ENCODE results near the gene GPR108.
"Not testable (repeated sequence)": the region's sequence is repeated elsewhere in the genome, so short reads cannot be mapped to it uniquely, and the experiment has no call there.

GPR108 gene

GRCh38 chr19:6737284-6737872 is at the start of gene GPR108:
GPR108 (minus strand) TSS chr19:6737580; CDS start chr19:6737576, 4 bp downstream.
- peak; percentile 35 for DNase-seq

GRCh38 chr19:6779206-6779605 is 41.8 kb upstream of the GPR108 start:
- no peak for DNase-seq

- DNase-seq: no peak
Observed at GRCh38 chr19:6778386-6778785, 41.0 kb upstream of the GPR108 start.

- DNase-seq: no peak
Observed at GRCh38 chr19:6777434-6777833, 40.1 kb upstream of the GPR108 start.

- DNase-seq: no peak
Observed at GRCh38 chr19:6776999-6777398, 39.6 kb upstream of the GPR108 start.

- not testable (repeated sequence) for DNase-seq
Observed at GRCh38 chr19:6776045-6776444, 38.7 kb upstream of the GPR108 start.

GRCh38 chr19:6774821-6775707 is 37.7 kb upstream of the GPR108 start:
- no peak for DNase-seq

GRCh38 chr19:6773323-6773931 is 36.0 kb upstream of the GPR108 start:
- DNase-seq: no peak

- DNase-seq: no peak
Observed at GRCh38 chr19:6772866-6773322, 35.5 kb upstream of the GPR108 start.

- no peak for DNase-seq
Observed at GRCh38 chr19:6772028-6772865, 34.9 kb upstream of the GPR108 start, which contains the start of gene VAV1. VAV1 (plus strand) TSS chr19:6772708; CDS start chr19:6772808, 100 bp downstream.

GRCh38 chr19:6771648-6772027 is 34.3 kb upstream of the GPR108 start:
- not testable (repeated sequence) for DNase-seq

- no peak for DNase-seq
Observed at GRCh38 chr19:6769006-6769619, 31.7 kb upstream of the GPR108 start.

- no peak for DNase-seq
Observed at GRCh38 chr19:6768236-6768785, 30.9 kb upstream of the GPR108 start.

- no peak for DNase-seq
Observed at GRCh38 chr19:6767357-6768235, 30.2 kb upstream of the GPR108 start, which contains the start of gene SH2D3A. SH2D3A (minus strand) TSS chr19:6767435; CDS start chr19:6763748, 3,687 bp downstream.

GRCh38 chr19:6767081-6767356 is 29.6 kb upstream of the GPR108 start:
- no peak for DNase-seq

GRCh38 chr19:6766357-6767080 is 29.1 kb upstream of the GPR108 start:
- no peak for DNase-seq

GRCh38 chr19:6765738-6766356 is 28.5 kb upstream of the GPR108 start:
- no peak for DNase-seq

GRCh38 chr19:6762253-6762797 is 24.9 kb upstream of the GPR108 start:
- not testable (repeated sequence) for DNase-seq

GRCh38 chr19:6761053-6761676 is 23.8 kb upstream of the GPR108 start:
- no peak for DNase-seq

Data from NCI-H187 treated with DMSO at 0.1 percent for 48 hours (cell line).